Endothelial cell of umbilical vein (primary cell): ENCODE data around the gene SULT2A1. TPM values are rescaled to one million over a fixed set of nuclear protein-coding genes. Genes with fewer than 3 reads are reported as not detected.

Experiments
- BruUV-seq: library from RNA; stranded (reverse); fragments of 400-500 nt; replicated peaks from 2 replicates; lab custom pipeline; 2021; lab: Mats Ljungman, UMichigan
- CTCF ChIA-PET: fragments of 300-600, 350-600 bp; sonication (Branson Sonifier 250); formaldehyde crosslinking; loops from one replicate; lab custom pipeline; 2021; ENCODE audit warnings: antibody characterized with exemption, inconsistent platforms; lab: Charles Lee
- POLR2A ChIA-PET: fragments of 300-600, 350-600 bp; sonication (Branson Sonifier 250); formaldehyde crosslinking; loops from one replicate; lab custom pipeline; 2021; ENCODE audit warnings: antibody characterized with exemption, inconsistent platforms; lab: Charles Lee
- DNase-seq: peaks from one replicate; pipeline ENCODE4 v3.0.0-alpha.2; 2011; ENCODE audit warnings: low read depth, low spot score
- FAIRE-seq: peaks from 2 replicates; lab custom pipeline; 2011; peaks lifted over from hg19 to GRCh38; lab: Jason Lieb, UNC
- H2AFZ ChIP-seq: 2 replicates; pipeline ENCODE4 v1.6.0; 2012; ENCODE audit warnings: low read depth, low read length, control low read depth, inconsistent platforms
- H3K27ac ChIP-seq: 2 replicates; pipeline ENCODE4 v1.5.1; 2011; ENCODE audit warnings: low read depth, mild to moderate bottlenecking, control low read depth, low read length, moderate library complexity; ENCODE audit not compliant: insufficient read depth
- H3K27me3 ChIP-seq, 2 experiments: 2 replicates each; pipeline versions ENCODE4 v1.6.0 to v1.6.1; 2011; ENCODE audit warnings: low read length in 2 of 2, mixed read lengths in 1 of 2; ENCODE audit not compliant: control insufficient read depth in 2 of 2, insufficient read depth in 2 of 2
- H3K36me3 ChIP-seq, 2 experiments: 2 replicates in 1 of 2; 3 replicates in 1 of 2; pipeline ENCODE4 v1.5.1; 2011; ENCODE audit warnings: low read length in 2 of 2, mild to moderate bottlenecking in 1 of 2, moderate library complexity in 1 of 2; ENCODE audit not compliant: control insufficient read depth in 2 of 2, insufficient read depth in 2 of 2; ENCODE audit errors: extremely low read depth in 1 of 2
- H3K4me1 ChIP-seq: 3 replicates; pipeline ENCODE4 v1.5.1; 2011; ENCODE audit warnings: mild to moderate bottlenecking, low read length; ENCODE audit not compliant: control insufficient read depth, insufficient read depth; ENCODE audit errors: extremely low read depth
- H3K4me2 ChIP-seq: 2 replicates; pipeline ENCODE4 v1.6.1; 2011; ENCODE audit warnings: low read length, control low read depth, mixed read lengths; ENCODE audit not compliant: insufficient read depth
- H3K4me3 ChIP-seq, 3 experiments: fragments of 200-600 bp in 1 of 3; sonication (generic), shearing (Covaris generic) in 1 of 3; replicated peaks in 1 of 3; 2 replicates each; pipeline ENCODE4 v1.5.1; 2011 to 2016; ENCODE audit warnings: control low read depth in 3 of 3, low read length in 3 of 3, mild to moderate bottlenecking in 2 of 3, inconsistent platforms in 1 of 3, low read depth in 1 of 3, moderate library complexity in 1 of 3; ENCODE audit not compliant: insufficient read depth in 1 of 3
- H3K79me2 ChIP-seq: 2 replicates; pipeline ENCODE4 v1.6.0; 2012; ENCODE audit warnings: low read length, inconsistent platforms; ENCODE audit not compliant: control insufficient read depth, insufficient read depth
- H3K9ac ChIP-seq: replicated peaks from 2 replicates; pipeline ENCODE3; 2011; ENCODE audit warnings: low read length, control low read depth; ENCODE audit not compliant: insufficient read depth; ENCODE audit errors: extremely low read depth
- H3K9me1 ChIP-seq: replicated peaks from 3 replicates; pipeline ENCODE4 v1.6.0; 2011; ENCODE audit warnings: mild to moderate bottlenecking, low read length; ENCODE audit not compliant: control insufficient read depth, insufficient read depth; ENCODE audit errors: extremely low read depth
- H3K9me3 ChIP-seq: replicated peaks from 2 replicates; pipeline ENCODE4 v1.5.1; 2012; ENCODE audit warnings: low read length, inconsistent platforms; ENCODE audit not compliant: control insufficient read depth, insufficient read depth
- H4K20me1 ChIP-seq: replicated peaks from 2 replicates; pipeline ENCODE3; 2011; ENCODE audit warnings: mild to moderate bottlenecking, low read length; ENCODE audit not compliant: control insufficient read depth, insufficient read depth; ENCODE audit errors: extremely low read depth
- EZH2 ChIP-seq: IDR thresholded peaks from 2 replicates; pipeline ENCODE4 v1.6.1; 2012; ENCODE audit warnings: borderline replicate concordance, low read depth, mild to moderate bottlenecking, moderate library complexity, low read length, inconsistent platforms; ENCODE audit not compliant: severe bottlenecking
- FOS ChIP-seq: IDR thresholded peaks from 2 replicates; pipeline ENCODE4 v1.6.1; 2011; ENCODE audit warnings: mild to moderate bottlenecking, low read length, moderate library complexity, borderline replicate concordance; ENCODE audit not compliant: insufficient read depth
- GATA2 ChIP-seq: IDR thresholded peaks from 2 replicates; pipeline ENCODE4 v1.7.0; 2011; ENCODE audit warnings: low read depth, mild to moderate bottlenecking, moderate library complexity, mixed read lengths, low read length; ENCODE audit not compliant: insufficient read length, insufficient read depth
- JUN ChIP-seq: IDR thresholded peaks from 2 replicates; pipeline ENCODE4 v1.6.1; 2011; ENCODE audit warnings: borderline replicate concordance, low read depth; ENCODE audit not compliant: insufficient read length, insufficient read depth
- MYC ChIP-seq: IDR thresholded peaks from one replicate; pipeline ENCODE4 v1.6.1; 2011; ENCODE audit warnings: mild to moderate bottlenecking, low read depth, low read length
- POLR2A ChIP-seq: IDR thresholded peaks from 2 replicates; pipeline ENCODE4 v1.6.1; 2012; ENCODE audit warnings: low read depth, mild to moderate bottlenecking, control low read depth, low read length
- POLR2AphosphoS5 ChIP-seq: IDR thresholded peaks from 2 replicates; pipeline ENCODE4 v1.6.1; 2012; ENCODE audit warnings: low read depth, mild to moderate bottlenecking, control low read depth, low read length, moderate library complexity; ENCODE audit not compliant: insufficient read depth
- dilution Hi-C: fragments of 300-500 bp; cut with MboI; formaldehyde crosslinking; loops from one replicate; pipeline ENCODE4 v1.15.0; 2019; ENCODE audit warnings: low sequenced_read_pairs; ENCODE audit not compliant: extremely low pct_ligation_motif_present
- intact Hi-C: fragments of 100-400 bp; cut with micrococcal nuclease; formaldehyde crosslinking; loops from one replicate; pipeline ENCODE4 v1.10.0; 2022
- polyA plus RNA-seq, 4 experiments: library from polyadenylated mRNA; depleted of rRNA in 3 of 4; stranded (reverse) in 3 of 4; unstranded in 1 of 4; fragments of >200 nt; gene quantifications; 2 replicates each; pipeline versions ENCODE4 v1.2.1 to v1.2.3, GENCODE V29; 2011 to 2012; ENCODE audit warnings: missing spikeins in 1 of 4
- total RNA-seq: library from RNA; stranded (reverse); gene quantifications from 2 replicates; pipeline ENCODE4 v1.2.3, GENCODE V29; 2021
- TF ChIP-seq, protein P1 (sequence below): IDR thresholded peaks from 2 replicates; pipeline ENCODE4 v1.6.1; 2011; ENCODE audit not compliant: insufficient read depth, insufficient read length
- TF ChIP-seq, protein P2 (sequence below), 2 donors: IDR thresholded peaks; 1 replicate in 1 of 2; 2 replicates in 1 of 2; pipeline ENCODE4 v1.5.1; 2011; ENCODE audit warnings: low read length in 2 of 2, mild to moderate bottlenecking in 2 of 2, moderate library complexity in 2 of 2, control low read depth in 1 of 2, inconsistent platforms in 1 of 2, low read depth in 1 of 2; ENCODE audit not compliant: insufficient read depth in 1 of 2; ENCODE audit errors: extremely low read depth in 1 of 2

The SULT2A1 gene
- total and polyA plus RNA-seq, 2 donors (not counting 3 experiments of a cell fraction or from before 2014, with no cell fraction given) = not detected

DNA sequence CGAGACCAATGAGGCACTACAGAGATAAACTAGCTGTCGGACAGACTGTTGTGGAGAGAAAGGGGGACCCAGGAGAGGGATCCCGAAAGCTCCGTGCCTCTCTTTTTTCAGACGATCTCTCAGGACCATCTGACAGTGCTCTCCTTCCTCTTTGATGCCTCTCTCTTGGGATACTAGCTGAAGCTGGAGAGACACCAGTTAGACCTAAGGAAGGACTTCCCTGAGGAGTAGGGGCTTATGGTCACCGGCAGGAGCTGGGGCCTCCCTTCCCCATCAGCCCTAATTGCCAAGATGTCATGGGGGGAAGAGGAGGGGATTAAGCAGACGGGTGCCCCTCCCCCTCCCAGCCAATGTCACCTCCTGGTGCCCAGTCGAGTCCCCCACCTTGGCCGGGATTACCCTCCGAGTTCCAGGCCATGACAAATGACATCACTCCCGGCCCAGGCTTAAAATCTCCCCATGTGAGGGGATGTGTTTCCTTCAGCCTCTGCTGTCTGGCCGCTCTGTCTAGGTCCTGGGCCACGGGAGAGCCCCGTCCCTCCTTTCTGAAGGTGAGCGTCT, 64.6 kb downstream of the SULT2A1 start, which contains the start of gene CRX:
Gene CRX (plus strand): TSS at position 478 of the 561 bp plus-strand sequence. CDS start 12,507 bp downstream, outside the sequence.
- Histone ChIP-seq H3K9ac (no peak within 1 kb of the TSS), H3K27me3 (peaks cover 8 to 16% of the 10 kb centered on the region in 2 experiments), H3K27ac (no peak within 1 kb of the TSS), H3K9me3 (no peaks in the 10 kb centered on the region), H3K9me1 (no peaks in the 10 kb centered on the region), H4K20me1 (no peaks in the 10 kb centered on the region), H3K4me1 (no peaks in the 10 kb centered on the region), H2AFZ (no peak within 1 kb of the TSS), H3K79me2 (no peaks in the 10 kb centered on the region), H3K4me3 (no peak within 1 kb of the TSS), H3K4me2 (no peak within 1 kb of the TSS), H3K36me3 (no peaks in the 10 kb centered on the region)
- ChIA-PET CTCF (no interaction called here), POLR2A (no interaction called here)
- dilution Hi-C loops (no loop called here), intact Hi-C loops (no loop called here)
- TF ChIP-seq JUN (no peak), POLR2AphosphoS5 (no peak), MYC (no peak), EZH2 (no peak), GATA2 (no peak), FOS (no peak), POLR2A (no peak)
- TF ChIP-seq, protein P1, sequence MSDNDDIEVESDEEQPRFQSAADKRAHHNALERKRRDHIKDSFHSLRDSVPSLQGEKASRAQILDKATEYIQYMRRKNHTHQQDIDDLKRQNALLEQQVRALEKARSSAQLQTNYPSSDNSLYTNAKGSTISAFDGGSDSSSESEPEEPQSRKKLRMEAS = no peak
- TF ChIP-seq, protein P2, sequence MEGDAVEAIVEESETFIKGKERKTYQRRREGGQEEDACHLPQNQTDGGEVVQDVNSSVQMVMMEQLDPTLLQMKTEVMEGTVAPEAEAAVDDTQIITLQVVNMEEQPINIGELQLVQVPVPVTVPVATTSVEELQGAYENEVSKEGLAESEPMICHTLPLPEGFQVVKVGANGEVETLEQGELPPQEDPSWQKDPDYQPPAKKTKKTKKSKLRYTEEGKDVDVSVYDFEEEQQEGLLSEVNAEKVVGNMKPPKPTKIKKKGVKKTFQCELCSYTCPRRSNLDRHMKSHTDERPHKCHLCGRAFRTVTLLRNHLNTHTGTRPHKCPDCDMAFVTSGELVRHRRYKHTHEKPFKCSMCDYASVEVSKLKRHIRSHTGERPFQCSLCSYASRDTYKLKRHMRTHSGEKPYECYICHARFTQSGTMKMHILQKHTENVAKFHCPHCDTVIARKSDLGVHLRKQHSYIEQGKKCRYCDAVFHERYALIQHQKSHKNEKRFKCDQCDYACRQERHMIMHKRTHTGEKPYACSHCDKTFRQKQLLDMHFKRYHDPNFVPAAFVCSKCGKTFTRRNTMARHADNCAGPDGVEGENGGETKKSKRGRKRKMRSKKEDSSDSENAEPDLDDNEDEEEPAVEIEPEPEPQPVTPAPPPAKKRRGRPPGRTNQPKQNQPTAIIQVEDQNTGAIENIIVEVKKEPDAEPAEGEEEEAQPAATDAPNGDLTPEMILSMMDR (IDR thresholded peaks at IDR 0.05; ENCODE audit: extremely low read depth in 1 of 2, insufficient read depth in 1 of 2, low read depth in 1 of 2, low read length in 2 of 2) = no peak
- BruUV-seq = no TSS peak
- DNase-seq (no peak), FAIRE-seq (no peak)

Other genes with a start within 250 kb of the SULT2A1 start
- gene EHD2, start 172.9 kb downstream of the SULT2A1 start, total RNA-seq = 220 TPM in 2 replicates
- gene EHD2, start 172.9 kb downstream of the SULT2A1 start, polyA plus RNA-seq = 105 and 110 TPM in 2 replicates
- gene NOP53, start 140.8 kb downstream of the SULT2A1 start, total RNA-seq = 150 and 189 TPM in 2 replicates
- gene NOP53, start 140.8 kb downstream of the SULT2A1 start, polyA plus RNA-seq = 119 and 127 TPM in 2 replicates
- gene SELENOW, start 107.6 kb downstream of the SULT2A1 start, total RNA-seq = 220 and 316 TPM in 2 replicates
- gene SELENOW, start 107.6 kb downstream of the SULT2A1 start, polyA plus RNA-seq = 613 and 629 TPM in 2 replicates
- not detected in 2 replicates for gene TPRX1, start 81.8 kb downstream of the SULT2A1 start, total RNA-seq
- not detected in 2 replicates for gene TPRX1, start 81.8 kb downstream of the SULT2A1 start, polyA plus RNA-seq
- gene CRX, start 64.4 kb downstream of the SULT2A1 start, total RNA-seq = not detected in 2 replicates
- gene CRX, start 64.4 kb downstream of the SULT2A1 start, polyA plus RNA-seq = not detected in 2 replicates
- not detected in 2 replicates for gene TPRX2, start 27.1 kb downstream of the SULT2A1 start, total RNA-seq
- gene TPRX2, start 27.1 kb downstream of the SULT2A1 start, polyA plus RNA-seq = not detected in 2 replicates
- gene BSPH1, start 105.9 kb upstream of the SULT2A1 start, total RNA-seq = not detected in 2 replicates
- gene BSPH1, start 105.9 kb upstream of the SULT2A1 start, polyA plus RNA-seq = not detected in 2 replicates
- gene ELSPBP1, start 108.3 kb upstream of the SULT2A1 start, total RNA-seq = not detected in 2 replicates
- gene ELSPBP1, start 108.3 kb upstream of the SULT2A1 start, polyA plus RNA-seq = not detected in 2 replicates
- gene CABP5, start 157.8 kb upstream of the SULT2A1 start, total RNA-seq = not detected in 2 replicates
- not detected in 2 replicates for gene CABP5, start 157.8 kb upstream of the SULT2A1 start, polyA plus RNA-seq
- gene PLA2G4C, start 224.5 kb upstream of the SULT2A1 start, total RNA-seq = 32.6 and 63.4 TPM in 2 replicates
- gene PLA2G4C, start 224.5 kb upstream of the SULT2A1 start, polyA plus RNA-seq = 53.1 and 84.3 TPM in 2 replicates